ENCODE measurements around the gene CHPT1.

CHPT1 gene

GRCh38 chr12:101761350-101761749 is 63.9 kb downstream of the CHPT1 start:
- in situ Hi-C loops (cut with HindIII; ENCODE audit: low sequenced_read_pairs) = no loop called here

- in situ Hi-C loops (cut with HindIII; ENCODE audit: low sequenced_read_pairs) = no loop called here
Observed at GRCh38 chr12:101761781-101762180, 64.3 kb downstream of the CHPT1 start.

DNA sequence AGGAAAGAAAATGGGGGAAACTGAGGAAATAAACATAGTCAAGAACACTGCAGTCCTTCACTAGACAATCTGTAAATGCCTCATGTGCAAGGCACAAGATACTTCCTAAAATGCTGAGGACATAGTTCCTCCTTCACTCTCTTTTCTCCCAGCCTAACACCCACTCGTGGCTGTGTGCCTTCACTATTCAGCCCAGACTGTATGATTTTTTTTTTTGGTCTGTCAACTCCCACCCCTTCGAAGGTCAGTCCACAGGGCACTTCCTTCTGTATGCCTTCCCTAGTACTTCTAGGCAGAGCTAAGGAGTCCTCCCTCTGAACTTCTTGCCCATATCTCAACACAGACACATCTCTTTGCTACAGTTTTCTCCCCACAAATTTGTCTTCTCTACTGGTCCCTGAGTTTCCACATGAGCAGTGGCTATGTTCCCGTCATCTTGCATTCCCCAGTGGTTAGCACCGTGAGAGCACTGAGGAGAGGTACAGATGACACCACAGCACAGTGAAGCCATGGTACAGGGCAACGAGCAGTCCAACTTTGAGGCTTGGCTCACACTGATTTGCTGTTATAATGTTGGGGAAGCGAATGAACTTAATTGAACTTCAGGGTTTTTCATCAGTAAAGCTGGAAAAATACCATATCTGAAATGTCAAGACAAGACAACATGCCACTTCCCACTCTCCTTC is 65.9 kb downstream of the CHPT1 start:
- in situ Hi-C loops (cut with HindIII; ENCODE audit: low sequenced_read_pairs) = no loop called here

DNA sequence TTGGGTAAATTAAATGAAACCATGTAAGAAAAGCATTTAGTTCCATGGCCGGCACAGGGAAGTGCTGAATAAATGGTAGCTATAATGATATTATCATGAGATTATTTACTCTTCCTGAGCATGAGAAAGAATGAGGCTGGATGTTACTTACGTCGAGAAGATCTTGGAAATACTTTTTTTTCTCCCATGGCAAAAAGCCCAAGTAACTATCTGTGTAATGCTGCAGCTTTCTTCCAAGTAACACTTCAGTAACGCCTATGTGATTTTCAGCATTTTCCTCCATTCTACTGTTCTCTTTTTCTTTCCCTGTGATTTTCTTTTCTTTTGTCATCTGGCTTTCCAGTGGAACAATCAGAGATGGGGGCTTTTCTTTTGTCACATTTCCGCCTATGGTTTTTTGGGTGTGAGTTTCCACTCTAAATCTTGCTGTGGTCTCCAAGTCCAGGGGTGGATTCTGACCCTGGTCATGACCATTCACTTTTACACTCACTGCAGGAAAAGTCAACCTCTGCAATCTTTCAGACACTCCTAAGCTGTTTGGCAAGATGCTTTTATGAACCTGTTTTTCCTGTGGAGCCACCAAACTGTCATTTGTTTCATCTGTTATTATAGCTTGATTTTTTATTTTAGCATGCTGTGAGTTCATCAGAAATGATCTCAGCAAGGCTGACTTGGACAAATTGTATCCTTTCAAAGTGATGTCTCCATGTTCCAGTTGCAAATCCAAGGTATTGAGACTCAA is 66.8 kb downstream of the CHPT1 start:
- in situ Hi-C loops (cut with HindIII; ENCODE audit: low sequenced_read_pairs) = no loop called here

DNA sequence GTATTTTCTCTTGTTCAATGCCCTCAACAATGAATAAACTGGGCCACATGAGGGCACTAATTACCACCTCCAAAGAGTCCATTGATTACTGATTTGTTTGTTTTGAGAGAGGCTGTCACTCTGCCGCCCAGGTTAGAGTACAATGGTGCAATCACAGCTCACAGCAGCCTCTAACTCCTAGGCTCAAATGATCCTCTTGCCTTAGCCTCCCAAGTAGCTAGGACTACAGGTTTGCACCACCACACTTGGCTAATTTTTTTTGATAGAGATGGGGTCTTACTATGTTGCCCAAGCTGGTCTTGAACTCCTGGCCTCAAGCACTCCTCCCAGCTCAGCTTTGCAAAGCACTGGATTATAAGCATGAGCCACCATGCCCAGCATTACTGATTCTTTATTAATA is 70.1 kb downstream of the CHPT1 start:
- in situ Hi-C loops (cut with HindIII; ENCODE audit: low sequenced_read_pairs) = no loop called here

DNA sequence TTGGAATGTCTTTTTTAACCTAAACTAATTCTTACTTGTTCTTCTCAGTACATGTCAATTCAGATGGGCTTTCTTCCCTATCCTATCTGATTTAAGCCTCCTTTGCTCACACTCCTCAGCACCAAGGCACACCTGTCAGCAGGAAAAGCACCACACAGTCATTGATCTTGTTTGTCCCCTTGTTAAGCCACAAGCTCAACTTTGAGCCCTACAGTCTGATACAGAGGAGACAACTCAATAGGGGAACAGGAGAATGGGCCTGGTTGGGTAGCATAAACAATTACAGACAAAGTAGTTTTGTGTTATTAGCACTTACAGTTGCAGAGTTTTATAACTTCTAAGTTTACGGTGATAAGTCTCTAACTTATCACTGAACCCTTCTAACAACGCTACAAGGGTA is 71.3 kb downstream of the CHPT1 start:
- in situ Hi-C loops (cut with HindIII; ENCODE audit: low sequenced_read_pairs) = no loop called here

GRCh38 chr12:101769865-101770264 is 72.4 kb downstream of the CHPT1 start:
- in situ Hi-C loops (cut with HindIII; ENCODE audit: low sequenced_read_pairs) = no loop called here

GRCh38 chr12:101772012-101772775 is 74.8 kb downstream of the CHPT1 start:
- in situ Hi-C loops (cut with HindIII; ENCODE audit: low sequenced_read_pairs) = no loop called here

DNA sequence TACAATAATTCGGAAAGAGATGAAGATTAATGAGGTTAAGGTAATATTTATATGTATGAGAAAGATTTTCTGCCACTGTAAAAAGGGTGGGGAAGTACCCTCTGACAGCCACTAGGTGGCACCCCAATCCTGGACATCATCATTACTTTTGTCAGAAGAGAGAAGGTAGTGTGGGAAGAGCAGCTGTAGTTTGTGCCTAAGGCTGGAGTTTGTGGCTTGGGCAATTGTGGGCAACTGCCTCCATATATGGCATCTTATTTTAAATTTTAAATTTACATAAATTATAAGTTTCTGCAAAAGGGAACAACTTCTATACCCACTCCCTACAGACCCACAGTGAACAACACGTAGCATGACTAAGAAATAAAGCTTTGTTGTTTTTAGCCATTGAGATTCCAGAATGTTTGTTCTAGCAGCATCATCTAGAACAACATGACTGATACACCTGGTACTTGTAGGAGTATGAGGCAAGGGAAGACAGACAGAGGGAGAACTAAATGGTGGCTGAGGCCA is 76.3 kb downstream of the CHPT1 start:
- in situ Hi-C loops (cut with HindIII; ENCODE audit: low sequenced_read_pairs) = no loop called here

GRCh38 chr12:101775816-101776215 is 78.4 kb downstream of the CHPT1 start:
- in situ Hi-C loops (cut with HindIII; ENCODE audit: low sequenced_read_pairs) = no loop called here

DNA sequence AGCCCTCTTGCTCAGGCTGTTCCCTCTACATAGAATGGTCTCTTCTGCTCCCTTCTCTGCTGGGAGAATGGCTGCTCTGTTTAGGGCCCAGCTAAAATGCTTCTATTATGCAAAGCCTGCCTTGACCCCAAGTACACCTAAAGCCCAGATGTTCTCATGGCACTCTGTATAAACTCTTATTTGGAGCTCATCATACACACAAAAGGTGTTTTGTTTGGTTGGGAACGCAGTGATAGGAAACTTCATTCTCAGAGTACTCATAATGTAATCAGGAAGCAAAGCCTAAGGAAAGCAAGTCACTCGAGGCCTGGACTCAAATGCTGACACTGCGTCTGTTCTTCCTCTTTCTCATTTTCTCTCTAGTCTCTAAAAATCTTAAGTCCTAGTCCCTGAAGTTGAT is 80.0 kb downstream of the CHPT1 start:
- in situ Hi-C loops (cut with HindIII; ENCODE audit: low sequenced_read_pairs) = no loop called here

DNA sequence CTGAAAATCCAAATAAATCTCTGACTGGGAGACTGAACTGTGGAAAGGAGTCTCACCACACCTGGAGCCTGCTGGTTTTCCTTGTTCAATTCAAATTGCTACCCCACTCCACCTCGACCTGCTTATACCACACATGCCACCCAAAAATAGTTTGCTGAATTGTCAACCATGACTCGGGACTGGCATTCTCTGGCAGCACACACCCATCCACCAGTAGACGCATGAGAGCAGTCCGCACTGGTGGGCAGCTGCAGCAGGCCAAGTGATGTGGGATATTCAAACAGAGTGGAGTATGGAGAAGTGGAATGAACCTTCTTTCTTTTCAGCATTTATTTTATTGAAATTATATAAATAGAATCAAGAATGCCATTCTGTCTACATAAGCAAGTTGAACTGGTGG is 80.5 kb downstream of the CHPT1 start:
- in situ Hi-C loops (cut with HindIII; ENCODE audit: low sequenced_read_pairs) = no loop called here

Measured in DLD1 (cell line).